HL-60 (cell line): Measurements from ENCODE around the gene MLLT10.

Source experiments
- GABPA ChIP-seq: IDR thresholded peaks from 2 replicates; pipeline ENCODE4 v1.6.1; 2012; ENCODE audit warnings: low read depth
- POLR2AphosphoS5 ChIP-seq: IDR thresholded peaks from 2 replicates; pipeline ENCODE4 v1.6.1; 2012; ENCODE audit warnings: low read depth
- TF ChIP-seq, protein P1 (sequence below): IDR thresholded peaks from one replicate; pipeline ENCODE4 v1.5.1; 2011; ENCODE audit warnings: low read length, control low read depth, inconsistent platforms; ENCODE audit not compliant: insufficient read depth
- TF ChIP-seq, protein P2 (sequence below): IDR thresholded peaks from 2 replicates; pipeline ENCODE4 v1.6.1; 2012; ENCODE audit warnings: low read depth; ENCODE audit not compliant: insufficient replicate concordance

DNA sequence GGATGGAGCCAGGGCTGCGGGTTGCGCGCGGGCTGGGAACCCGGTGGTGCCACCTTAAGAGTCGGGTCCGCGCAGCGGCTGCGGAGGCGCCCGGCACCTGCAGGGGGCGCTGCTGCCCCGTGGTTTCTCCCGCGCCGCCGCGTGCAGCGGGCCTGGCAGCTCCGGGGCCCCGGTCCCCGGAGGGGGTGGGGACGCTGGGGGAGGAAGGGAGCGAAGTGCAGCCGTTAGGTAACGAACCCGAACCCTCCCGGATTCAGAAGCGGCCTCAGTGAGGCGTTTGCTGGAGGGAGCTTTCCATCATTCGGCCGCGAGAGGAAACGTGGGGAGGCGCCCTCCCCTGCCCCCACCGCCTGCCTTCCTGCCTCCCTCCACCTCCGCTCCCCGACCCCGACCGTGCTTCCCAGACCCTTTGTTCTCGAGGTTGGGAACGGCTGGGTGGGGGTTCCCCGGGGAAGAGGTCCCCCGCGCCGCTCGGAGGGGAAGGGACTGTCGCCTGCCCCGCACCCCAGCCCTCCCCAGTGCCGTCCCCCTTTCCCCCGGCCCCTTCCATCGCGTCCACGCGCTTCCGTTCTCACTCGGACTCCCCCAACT lies 38.2 kb upstream of the MLLT10 start:
- TF ChIP-seq, protein P1, sequence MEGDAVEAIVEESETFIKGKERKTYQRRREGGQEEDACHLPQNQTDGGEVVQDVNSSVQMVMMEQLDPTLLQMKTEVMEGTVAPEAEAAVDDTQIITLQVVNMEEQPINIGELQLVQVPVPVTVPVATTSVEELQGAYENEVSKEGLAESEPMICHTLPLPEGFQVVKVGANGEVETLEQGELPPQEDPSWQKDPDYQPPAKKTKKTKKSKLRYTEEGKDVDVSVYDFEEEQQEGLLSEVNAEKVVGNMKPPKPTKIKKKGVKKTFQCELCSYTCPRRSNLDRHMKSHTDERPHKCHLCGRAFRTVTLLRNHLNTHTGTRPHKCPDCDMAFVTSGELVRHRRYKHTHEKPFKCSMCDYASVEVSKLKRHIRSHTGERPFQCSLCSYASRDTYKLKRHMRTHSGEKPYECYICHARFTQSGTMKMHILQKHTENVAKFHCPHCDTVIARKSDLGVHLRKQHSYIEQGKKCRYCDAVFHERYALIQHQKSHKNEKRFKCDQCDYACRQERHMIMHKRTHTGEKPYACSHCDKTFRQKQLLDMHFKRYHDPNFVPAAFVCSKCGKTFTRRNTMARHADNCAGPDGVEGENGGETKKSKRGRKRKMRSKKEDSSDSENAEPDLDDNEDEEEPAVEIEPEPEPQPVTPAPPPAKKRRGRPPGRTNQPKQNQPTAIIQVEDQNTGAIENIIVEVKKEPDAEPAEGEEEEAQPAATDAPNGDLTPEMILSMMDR: peak; percentile 39
- TF ChIP-seq GABPA (no peak), POLR2AphosphoS5 (0 out of 2 replicates have a peak, but pooled peaks have one; percentile 27)
- TF ChIP-seq, protein P2, sequence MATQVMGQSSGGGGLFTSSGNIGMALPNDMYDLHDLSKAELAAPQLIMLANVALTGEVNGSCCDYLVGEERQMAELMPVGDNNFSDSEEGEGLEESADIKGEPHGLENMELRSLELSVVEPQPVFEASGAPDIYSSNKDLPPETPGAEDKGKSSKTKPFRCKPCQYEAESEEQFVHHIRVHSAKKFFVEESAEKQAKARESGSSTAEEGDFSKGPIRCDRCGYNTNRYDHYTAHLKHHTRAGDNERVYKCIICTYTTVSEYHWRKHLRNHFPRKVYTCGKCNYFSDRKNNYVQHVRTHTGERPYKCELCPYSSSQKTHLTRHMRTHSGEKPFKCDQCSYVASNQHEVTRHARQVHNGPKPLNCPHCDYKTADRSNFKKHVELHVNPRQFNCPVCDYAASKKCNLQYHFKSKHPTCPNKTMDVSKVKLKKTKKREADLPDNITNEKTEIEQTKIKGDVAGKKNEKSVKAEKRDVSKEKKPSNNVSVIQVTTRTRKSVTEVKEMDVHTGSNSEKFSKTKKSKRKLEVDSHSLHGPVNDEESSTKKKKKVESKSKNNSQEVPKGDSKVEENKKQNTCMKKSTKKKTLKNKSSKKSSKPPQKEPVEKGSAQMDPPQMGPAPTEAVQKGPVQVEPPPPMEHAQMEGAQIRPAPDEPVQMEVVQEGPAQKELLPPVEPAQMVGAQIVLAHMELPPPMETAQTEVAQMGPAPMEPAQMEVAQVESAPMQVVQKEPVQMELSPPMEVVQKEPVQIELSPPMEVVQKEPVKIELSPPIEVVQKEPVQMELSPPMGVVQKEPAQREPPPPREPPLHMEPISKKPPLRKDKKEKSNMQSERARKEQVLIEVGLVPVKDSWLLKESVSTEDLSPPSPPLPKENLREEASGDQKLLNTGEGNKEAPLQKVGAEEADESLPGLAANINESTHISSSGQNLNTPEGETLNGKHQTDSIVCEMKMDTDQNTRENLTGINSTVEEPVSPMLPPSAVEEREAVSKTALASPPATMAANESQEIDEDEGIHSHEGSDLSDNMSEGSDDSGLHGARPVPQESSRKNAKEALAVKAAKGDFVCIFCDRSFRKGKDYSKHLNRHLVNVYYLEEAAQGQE: no peak
